HG03135 (cell line): ENCODE results near the gene USP36.
A peak's percentile ranks its signal among the peaks of the same experiment; 100 is the strongest.
"Not testable (repeated sequence)": the region's sequence is repeated elsewhere in the genome, so short reads cannot be mapped to it uniquely, and the experiment has no call there.

Experiments used
- ATAC-seq: cut with Tn5 transposase; IDR thresholded peaks from one replicate; pipeline ENCODE4 v1.9.1; 2021; ENCODE audit warnings: mild to moderate bottlenecking, moderate library complexity; ENCODE audit not compliant: unreplicated experiment

Gene USP36

DNA sequence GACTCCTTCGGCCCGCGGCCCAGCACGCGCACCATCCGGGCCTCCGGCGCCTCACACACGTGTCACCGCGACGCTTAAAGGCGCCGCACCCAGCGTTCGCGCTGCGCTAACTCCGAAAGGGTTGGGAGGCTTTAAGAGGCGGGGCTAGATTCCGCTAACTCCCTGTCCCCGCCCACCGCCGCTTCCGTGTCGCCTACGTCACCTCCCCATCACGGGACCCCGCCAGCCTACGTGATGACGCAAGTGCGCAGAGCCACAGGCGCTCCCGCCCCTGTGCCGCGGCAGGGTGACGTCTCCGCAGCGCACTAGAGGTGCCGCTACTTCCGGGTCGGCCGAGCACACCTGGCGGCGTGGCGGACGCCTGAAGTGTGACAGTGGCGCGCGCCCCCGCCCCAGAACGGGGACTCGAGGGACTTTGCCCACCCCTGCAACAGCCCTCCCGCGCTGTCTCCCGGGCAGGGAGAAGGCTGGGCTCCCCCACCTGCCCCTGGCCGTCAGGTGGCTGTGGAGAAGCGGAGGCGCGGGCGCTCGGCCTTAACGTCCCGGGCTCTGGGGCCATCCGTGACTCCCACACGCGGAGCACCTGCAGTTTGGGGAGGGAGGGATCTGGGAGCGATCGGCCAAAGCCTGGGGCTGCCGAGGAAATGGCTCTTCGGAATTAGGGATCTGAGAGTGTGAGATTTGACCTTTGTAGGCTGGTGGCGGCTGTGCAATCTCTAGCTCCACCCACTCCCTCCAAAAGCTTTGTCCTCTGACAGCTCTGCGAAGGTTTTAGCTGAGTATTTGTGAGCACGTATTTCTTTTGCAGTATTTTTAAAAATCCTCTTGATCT, at the start of gene USP36:
Gene USP36 (minus strand): TSS at position 35 of the 832 bp plus-strand sequence. CDS start 4,451 bp downstream, outside the sequence.
- ATAC-seq: peak; percentile 82

DNA sequence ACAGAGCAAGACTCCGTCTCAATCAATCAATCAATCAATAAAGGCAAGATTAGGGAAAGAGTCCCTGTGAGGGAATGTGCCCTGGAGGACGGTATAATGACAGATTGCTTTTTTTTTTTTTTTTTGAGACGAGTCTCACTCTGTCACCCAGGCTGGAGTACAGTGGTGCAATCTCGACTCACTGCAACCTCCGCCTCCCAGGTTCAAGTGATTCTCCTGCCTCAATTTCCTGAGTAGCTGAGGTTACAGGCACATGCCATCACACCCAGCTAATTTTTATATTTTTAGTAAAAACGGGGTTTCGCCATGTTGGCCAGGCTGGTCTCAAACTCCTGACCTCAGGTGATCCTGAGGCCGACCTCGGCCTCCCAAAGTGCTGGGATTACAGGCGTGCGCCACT, 49.5 kb upstream of the USP36 start:
- not testable (repeated sequence) for ATAC-seq

DNA sequence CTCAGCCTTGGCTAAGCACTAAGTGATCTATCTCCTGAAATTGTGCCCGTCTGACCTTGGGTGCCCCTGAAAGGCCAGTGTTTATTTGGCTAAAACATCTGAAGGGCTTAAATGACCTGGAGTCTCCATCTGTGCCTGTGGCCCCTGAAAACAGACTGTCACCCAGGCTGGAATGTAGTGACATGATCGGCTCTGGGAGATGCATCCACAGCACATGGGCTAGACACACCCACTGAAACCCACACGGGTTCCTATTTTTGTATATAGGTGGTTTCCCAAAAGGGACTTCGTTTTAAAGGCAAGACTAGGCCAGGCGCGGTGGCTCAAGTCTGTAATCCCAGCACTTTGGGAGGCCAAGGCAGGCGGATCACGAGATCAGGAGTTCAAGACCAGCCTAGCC, 48.9 kb upstream of the USP36 start:
- ATAC-seq: no peak

DNA sequence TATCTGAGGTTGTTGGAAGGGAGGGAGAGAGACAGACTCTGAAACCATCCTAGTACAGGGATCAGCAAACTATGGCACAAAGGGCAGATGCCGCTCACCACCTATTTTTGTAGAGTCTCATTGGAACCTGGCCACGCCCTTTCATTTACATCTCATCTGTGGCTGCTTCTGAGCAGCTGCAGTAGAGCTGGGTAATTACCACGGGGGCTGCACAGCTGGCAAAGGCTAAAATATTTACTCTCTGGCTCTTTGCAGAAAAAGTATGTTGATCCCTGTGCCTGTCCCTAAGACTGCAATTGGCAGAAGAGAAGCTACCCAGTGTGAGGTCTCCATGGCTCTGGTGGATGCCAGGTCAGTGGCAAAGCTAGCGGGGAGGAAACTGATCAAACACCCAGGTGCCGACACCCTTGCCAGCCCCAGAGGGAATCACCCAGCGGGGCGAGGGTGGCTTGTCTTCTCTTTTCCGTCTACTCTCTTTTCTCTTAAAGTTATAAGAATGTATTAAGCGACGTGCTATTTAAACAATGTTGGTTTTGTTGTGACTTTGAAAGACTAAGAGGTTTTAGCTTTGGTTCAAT, 48.4 kb upstream of the USP36 start:
- ATAC-seq: no peak

DNA sequence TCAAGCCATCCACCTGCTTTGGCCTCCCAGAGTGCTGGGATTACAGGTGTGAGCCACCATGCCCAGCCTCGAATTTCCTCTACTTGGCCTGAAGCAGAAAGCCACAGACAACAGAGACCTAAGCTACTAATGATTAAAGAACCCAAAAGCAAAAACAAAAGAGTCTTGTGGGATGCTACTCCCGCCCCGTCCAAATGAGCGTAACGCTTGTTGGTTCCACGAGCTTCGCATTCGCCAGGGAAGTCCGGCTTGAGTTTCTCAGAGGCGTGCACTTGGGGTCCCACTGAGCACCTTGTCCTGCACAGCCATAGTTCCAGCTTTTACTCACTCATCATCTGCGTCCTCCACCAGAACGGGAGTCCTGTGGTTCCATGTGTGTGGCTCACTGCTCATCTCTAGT, 46.3 kb upstream of the USP36 start:
- no peak for ATAC-seq

DNA sequence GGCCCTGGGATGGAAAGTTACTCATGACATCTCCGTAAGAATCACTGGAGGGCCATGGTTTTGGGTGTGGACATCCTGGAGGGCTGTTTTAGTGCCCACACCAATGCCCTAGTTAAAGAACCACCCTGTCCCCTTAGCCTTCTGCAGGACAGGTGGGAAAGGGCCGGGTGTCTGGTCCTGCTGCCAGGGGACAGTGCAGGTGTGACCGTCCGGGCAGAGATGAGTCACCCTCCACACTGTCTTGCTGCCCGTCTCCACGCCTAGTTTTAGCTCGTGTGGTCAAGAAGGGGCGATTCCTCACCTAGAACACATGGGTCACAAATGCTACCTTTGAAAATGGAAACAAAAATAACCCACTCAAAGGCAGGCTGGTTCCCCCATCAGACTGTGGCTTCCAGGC, 45.3 kb upstream of the USP36 start:
- no peak for ATAC-seq

DNA sequence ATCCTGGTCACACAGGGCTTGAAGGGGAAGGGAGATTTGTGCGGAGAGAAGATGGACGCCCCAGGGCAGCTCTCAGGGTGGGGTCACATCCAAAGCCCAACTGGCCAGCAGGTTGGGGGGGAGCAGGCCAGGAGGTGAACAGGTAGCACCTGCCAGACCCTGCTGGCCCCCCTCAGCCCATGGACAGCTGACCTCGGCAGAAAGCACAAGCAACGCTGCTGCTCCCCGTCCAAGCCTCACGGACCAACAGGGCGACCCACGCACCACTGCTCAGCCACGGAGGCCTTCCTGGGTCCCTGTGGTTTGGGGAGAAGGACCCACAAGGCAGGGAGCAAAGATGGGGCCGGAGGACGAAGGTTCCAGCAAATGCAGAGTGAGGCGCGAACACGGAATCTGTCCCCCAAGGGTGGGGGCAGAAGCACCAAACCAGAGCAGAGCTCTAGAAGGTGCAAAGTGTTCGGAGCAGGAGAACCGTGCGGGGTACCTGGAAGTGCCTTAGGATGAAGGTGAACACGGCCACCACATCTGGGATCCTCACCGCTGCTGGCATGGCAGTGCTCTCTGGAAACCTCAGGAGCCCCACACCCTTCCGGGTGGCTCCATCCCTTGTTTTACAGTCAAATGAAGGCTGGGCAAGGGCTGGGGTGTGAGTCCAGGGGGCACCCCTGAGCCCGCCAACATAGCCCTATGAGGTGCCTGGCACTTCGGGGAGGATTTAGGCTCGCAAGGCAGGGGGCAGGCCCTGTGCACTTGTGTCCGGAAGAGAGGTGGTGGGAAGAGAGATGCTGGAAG, 44.5 kb upstream of the USP36 start:
- ATAC-seq: no peak

DNA sequence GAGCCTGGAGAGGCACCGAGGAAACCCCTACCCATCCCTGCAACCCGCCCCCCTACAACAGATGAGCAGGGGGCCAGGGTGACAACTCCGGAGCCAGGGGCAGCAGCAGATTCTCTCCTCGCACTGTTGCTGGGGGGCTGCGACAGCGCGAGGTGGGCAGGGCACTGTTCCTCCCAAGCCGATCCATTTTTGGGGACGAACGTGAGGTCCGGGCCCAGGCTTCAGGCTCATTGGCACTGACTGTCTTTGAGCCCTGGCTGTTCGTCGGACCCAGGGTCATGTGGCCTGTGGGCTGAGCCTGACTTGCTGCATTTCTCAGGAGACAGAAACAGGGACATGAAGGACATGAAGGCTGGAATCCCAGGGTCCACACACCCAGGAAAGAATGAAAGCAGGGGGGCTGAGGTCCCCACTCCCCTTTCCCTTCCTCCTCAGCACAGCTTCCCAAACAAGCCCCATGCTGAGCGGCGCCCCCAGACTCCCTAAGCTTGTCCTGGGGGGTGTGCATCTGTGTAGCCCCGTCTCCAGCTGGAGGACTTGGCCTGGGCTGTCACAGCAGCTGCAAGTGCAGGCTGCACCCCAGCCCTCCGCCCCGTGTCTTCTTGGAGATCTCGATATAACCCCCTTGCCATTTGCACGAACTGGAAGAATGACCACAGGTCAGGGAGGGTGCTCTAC, 43.7 kb upstream of the USP36 start:
- ATAC-seq: no peak

DNA sequence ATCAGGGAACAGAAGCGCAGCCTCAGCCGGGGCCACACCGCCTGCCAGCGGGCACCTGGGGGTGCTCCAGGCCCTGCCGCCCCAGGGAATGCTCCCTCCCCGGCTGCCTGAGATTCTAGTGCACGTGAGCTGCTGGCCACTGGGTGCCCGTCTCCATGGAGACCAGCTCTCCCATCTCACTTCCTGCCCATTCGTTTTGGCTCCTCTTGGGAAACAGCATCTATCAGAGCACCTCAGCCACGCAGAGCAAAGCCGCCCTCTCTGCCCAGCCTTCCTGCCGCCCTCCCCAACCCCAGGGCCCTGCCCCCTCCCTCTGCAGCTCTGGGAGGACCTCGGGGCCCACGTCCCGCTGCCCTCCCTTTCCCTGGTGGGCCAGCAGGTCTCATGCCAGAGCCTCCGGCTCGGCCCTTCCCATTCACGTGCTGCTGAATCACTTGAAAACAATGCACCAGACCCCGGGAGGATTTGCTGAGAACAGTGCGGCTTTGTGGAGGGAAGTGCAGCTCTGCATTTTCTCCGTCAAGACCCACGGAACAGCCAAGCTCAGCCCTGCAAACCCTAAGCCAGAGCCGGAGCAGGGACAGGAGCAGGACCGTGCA, 43.0 kb upstream of the USP36 start:
- no peak for ATAC-seq

DNA sequence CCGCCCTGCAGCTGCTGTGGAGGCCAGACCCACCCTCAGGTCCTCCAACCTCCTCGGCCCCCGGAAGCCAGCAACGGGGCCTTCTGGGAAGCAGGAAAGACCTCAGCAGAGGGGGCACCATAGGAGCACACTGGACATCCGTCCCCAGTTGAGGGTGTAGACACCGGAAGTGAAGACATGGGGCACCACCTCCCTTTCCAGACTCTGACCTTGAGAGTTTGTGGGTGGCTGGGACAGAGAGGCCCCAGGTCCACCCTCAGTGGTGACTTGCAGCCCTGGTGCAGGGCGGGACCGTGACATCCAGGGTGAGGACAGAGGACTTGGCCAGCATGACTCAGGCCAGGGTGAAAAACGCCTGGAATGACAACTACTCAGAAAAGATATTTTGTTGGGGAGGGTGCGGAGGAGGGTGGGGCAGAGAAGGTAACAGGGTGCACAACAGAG, 42.5 kb upstream of the USP36 start:
- no peak for ATAC-seq

DNA sequence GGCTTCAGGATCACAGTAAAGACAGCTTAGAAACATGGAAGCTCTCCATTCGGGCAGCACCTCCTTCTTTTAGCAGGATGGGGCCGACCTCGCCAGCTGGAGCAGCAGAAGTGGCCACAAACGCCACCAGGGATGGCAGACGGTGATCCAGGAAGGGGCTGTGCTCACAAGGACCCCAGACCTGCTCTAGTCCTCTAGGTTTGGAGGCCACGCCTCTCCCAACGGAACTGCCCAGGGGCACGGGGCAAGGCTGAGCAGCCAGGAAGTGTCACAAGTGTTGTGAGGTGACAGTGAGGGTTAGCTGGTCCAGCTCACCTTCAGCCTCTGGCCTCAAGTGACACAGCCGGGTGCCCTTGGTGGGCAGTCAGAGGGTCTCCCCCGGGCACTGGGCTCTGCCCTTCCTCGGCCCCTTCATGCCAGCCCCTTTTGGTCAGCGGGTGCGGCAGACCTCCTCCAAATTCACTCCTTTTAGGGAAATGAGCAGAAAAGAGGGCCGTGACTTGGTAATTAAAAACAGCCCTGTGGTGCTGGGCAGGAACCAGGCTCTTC, 42.0 kb upstream of the USP36 start:
- ATAC-seq: no peak

DNA sequence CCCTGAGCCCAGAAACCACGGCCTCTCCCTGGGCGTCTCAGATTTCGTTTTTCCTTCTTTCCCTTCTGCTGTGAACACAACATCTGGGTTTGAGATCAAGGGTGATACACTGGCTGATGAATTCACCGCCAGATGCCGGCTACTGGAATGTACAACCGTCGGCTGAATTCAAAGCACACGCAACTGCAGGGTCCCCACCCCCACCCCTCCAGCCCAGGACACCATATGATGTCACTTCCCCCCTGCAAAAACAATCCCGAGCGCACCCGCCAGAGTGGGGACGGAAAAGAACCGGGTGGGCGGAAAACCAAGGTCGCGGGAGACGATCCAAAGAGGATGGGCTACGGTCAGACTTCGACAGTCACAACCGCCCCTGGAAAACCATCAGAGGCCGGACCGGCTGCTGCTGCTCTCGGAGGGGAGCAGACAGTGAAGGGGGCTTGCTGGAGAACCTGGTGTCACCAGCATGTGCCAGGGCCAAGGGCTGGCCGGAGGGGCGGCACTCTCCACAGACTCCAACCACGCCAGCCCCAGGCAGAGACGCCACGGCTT, 39.1 kb upstream of the USP36 start:
- no peak for ATAC-seq

DNA sequence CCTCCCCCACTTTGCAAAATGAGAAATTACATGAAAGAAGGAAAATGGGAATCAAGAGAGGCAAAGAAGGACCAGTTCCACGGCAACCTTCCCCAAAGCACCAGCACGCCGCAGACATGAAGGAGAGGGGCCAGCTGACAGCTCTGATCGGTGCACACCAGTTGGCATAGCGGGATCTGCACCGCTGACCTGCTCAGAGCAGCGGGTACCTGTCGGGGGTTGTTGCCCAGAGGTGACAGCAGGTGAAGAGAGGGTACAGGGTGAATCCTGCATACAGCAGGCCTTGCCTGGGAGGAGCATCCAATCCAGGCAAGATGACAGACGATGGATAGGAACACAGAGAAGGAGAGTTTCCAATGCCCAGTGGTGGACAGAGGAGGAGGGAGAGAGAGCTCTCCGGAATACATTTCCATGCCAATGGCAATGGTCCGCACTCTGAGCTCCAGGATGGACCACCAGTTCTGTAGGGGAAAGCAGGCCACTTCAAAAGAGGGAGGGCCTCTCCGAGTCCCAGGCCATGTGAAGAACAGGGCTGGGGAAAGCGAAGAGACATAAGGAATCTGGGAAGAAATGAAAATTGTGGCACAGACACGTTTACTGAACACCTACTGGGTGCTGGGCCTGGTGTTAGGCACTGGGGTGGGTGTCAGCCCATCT, 38.4 kb upstream of the USP36 start:
- ATAC-seq: no peak

DNA sequence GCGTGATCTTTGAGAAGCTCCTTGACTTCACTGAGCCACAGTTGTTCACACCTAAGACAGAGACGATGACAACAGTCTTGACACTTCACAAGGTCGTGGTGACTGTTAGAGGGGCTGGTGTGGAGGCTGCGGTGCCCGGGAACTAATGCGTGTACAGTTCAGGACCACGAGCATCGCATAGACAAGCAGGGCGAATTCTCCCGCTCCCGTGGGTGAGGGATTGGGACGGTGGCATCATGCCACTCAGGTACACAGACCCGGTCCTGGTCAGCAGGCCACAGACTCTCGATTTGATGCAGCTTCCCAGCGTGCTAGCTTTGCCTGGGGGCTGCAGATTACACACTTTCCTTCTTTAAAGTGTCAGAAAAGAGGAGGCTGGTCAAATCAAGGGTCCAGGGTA, 37.6 kb upstream of the USP36 start:
- no peak for ATAC-seq

DNA sequence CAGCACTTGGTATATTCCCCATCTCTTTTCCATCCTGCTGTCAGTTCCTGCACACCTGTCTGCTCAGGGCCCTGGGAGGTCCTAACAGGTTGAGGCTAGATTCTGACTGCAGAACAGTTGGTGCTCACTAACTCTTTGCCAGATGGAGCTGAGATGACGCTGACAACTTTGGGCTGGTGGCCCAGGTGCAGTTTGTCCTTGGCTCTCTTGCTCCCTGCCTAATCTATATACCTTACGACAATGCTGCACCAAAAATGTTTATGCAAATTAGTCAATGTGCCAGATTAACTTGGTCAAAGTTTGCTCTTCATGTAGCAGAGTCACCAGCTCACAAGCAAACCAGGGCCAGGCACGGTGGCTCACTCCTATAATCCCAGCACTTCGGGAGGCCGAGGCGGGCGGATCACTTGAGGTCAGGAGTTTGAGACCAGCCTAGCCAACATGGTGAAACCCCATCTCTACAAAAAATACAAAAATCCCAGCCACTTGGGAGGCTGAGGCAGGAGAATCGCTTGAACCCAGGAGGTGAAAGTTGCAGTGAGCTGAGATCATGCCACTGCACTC, 36.4 kb upstream of the USP36 start:
- ATAC-seq: not testable (repeated sequence)

DNA sequence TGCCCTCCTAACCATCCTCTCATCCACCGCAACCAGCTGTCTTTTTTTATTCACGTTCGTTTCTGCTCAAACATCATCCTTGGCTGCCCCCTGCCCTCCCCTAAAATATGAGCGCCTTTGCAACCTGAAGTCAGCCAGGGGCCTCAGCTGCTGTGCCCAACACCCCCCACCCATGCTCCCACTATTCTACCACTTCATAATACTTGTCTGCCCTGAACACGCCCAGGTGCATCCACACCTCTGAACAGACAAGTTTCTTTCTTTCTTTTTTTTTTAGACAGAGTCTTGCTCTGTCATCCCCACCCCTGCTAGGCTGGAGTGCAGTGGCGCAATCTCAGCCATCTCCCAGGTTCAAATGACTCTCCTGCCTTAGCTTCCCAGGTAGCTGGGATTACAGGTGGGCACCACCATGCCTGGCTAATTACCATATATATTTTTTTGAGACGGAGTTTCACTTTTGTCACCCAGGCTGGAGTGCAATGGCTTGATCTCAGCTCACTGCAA, 35.5 kb upstream of the USP36 start:
- ATAC-seq: no peak

DNA sequence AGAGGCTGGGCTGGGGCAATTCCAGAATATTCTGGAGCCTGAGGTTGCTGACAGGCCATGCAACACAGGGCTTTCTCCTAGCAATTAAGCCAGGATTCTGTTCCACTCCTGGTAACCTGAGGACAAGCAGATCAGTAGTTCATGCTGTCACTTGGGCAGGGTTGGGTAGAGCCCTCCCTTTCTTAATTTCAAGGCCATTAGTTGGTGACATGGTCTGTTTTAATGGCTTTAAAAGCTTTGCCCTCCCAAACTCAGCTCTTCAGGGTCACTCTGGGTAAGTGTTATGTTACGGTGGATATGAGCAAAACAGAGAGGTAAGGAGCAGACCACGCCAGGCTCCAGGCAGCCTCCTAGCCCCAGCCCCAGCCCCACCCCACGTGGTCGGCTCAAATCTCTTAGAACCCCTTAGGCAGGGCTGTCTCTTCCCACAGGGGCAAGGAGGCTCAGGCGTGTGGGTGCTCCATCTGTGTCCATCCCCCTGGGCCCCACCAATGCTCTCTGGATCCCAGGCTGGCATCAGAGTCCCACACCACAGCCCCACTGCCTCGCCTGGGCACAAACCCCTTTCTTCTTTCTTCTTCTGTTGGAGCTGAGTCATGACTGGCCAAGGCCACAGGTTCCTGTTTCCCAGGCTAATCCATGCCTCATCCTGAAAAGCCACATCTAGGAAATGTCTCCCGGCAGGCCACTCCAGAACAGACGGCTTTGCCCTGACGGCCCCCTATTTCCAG, 34.9 kb upstream of the USP36 start:
- no peak for ATAC-seq

DNA sequence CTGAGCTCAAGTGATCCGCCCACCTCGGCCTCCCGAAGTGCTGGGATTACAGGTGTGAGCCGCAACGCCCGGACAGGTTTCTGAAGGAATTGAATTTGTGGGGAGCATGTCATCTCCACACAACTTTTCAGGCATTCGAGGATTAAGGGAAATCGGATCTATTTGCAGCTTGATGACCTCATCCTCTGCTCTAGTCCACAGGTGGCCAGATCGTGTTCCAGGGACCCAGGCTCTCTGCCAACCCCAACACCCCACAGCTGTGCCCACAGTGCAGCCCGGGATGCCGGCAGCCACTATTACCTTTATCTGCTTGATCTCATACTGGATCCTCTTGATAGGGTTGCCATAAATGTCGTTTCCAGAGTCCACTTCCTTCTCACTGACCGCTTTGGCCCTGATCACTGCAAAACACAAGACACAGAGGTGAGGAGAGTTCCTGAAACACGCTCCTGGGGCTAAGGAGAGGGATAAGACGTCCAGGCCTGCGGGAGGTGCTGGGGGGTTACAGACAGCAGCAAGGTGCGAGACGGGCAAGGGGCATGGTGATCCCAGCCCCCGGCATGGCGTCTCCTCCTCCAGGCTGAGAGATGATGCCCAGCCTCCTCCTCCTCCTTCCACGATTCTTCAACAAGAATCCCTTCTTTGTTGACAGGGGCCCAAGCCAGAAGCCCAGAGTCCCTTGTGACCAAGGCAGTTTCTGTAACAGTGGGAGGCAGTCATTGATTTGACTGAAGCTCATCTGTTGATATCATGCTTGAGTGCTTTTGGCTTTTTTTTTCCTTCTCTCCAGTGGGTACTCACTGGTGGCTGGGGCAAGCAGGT, 33.1 kb upstream of the USP36 start:
- ATAC-seq: no peak
